NB4 (cell line): ENCODE results near the gene MED28.

ENCODE experiments used
- MYC ChIP-seq: IDR thresholded peaks from 2 replicates; pipeline ENCODE4 v1.6.1; 2011; ENCODE audit warnings: low read depth, low read length
- POLR2A ChIP-seq: IDR thresholded peaks from 2 replicates; pipeline ENCODE4 v1.6.1; 2011; ENCODE audit warnings: mild to moderate bottlenecking; ENCODE audit not compliant: insufficient read length; ENCODE audit errors: extremely low read depth
- TF ChIP-seq, protein P1 (sequence below): IDR thresholded peaks from one replicate; pipeline ENCODE4 v1.5.1; 2012; ENCODE audit warnings: low read depth, low read length
- TF ChIP-seq, protein P2 (sequence below): IDR thresholded peaks from 2 replicates; pipeline ENCODE4 v1.6.1; 2011; ENCODE audit warnings: low read depth, low read length

DNA sequence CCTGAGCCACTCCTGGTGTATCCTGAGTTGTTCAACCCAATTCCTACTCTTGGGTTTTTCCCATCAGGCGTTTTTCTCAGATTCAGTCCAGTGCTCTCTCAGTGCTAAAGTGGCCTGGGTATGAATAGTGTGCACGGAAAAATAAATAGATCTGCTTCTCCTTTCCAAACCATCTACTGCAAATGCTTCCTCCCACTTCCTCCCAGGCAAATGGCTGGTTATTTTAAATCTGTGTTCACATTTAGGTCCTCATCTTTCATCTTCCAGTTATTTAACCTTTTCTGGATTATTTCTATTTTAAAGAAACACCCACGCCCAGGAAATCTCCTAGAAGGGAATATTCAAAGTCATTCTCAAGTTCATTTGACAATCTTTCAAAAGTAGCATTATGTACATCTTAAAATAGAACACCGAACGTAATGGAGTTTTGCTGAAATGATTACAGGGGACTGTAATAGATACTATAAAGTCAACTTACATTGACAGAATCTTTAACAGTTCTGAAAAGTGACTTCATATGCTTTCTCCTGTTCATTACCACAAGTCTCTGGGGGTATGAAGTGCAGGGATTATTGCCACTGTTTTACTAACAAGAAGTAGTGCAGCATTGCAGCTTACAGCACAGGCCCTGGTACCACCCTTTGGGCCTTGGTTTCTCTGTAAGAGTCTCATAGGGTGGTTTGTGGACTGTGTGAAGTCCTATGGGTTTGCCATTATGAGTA, 66.3 kb downstream of the MED28 start:
- TF ChIP-seq, protein P1, sequence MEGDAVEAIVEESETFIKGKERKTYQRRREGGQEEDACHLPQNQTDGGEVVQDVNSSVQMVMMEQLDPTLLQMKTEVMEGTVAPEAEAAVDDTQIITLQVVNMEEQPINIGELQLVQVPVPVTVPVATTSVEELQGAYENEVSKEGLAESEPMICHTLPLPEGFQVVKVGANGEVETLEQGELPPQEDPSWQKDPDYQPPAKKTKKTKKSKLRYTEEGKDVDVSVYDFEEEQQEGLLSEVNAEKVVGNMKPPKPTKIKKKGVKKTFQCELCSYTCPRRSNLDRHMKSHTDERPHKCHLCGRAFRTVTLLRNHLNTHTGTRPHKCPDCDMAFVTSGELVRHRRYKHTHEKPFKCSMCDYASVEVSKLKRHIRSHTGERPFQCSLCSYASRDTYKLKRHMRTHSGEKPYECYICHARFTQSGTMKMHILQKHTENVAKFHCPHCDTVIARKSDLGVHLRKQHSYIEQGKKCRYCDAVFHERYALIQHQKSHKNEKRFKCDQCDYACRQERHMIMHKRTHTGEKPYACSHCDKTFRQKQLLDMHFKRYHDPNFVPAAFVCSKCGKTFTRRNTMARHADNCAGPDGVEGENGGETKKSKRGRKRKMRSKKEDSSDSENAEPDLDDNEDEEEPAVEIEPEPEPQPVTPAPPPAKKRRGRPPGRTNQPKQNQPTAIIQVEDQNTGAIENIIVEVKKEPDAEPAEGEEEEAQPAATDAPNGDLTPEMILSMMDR, result no peak
- no peak for TF ChIP-seq POLR2A
- TF ChIP-seq MYC, result no peak
- TF ChIP-seq, protein P2, sequence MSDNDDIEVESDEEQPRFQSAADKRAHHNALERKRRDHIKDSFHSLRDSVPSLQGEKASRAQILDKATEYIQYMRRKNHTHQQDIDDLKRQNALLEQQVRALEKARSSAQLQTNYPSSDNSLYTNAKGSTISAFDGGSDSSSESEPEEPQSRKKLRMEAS, result no peak
